HepG2 (cell line): Measurements from ENCODE around the gene GLTPD2. TPM values are rescaled to one million over a fixed set of nuclear protein-coding genes. Genes with fewer than 3 reads are reported as not detected.

Experiments
- ATAC-seq: fragments of 200-7000 bp; cut with Tn5 transposase; 3 replicates; pipeline ENCODE4 v1.9.1; 2020; ENCODE audit warnings: mild to moderate bottlenecking, moderate library complexity
- BruUV-seq: library from RNA; stranded (reverse); fragments of 400-500 nt; replicated peaks from 2 replicates; lab custom pipeline; 2021; lab: Mats Ljungman, UMichigan
- CTCF ChIA-PET: fragments of 300-600 bp; formaldehyde crosslinking; extraction: SDS; loops from one replicate; lab custom pipeline; 2021; ENCODE audit warnings: low total read pairs, inconsistent platforms, low intra/inter-chr PET ratio; lab: Yijun Ruan, JAX
- POLR2A ChIA-PET: fragments of 350-600 bp; sonication (Branson Sonifier 250); formaldehyde crosslinking; loops from one replicate; lab custom pipeline; 2020; ENCODE audit warnings: antibody characterized with exemption, inconsistent platforms; lab: Yijun Ruan, JAX
- DNase-seq: peaks from one replicate; pipeline ENCODE4 v3.0.0-alpha.2; 2015; ENCODE audit warnings: low spot score
- FAIRE-seq: peaks from 3 replicates; lab custom pipeline; 2011; peaks lifted over from hg19 to GRCh38; lab: Jason Lieb, UNC
- H2AFZ ChIP-seq: one replicate; pipeline ENCODE4 v1.6.1; 2011; ENCODE audit warnings: low read length, inconsistent platforms
- H3K27ac ChIP-seq: fragments of 300-600 bp; 3 replicates; pipeline ENCODE4 v1.8.0; 2011; ENCODE audit warnings: mixed run types, mild to moderate bottlenecking, mixed read lengths, low read length, inconsistent platforms; ENCODE audit not compliant: insufficient read depth; ENCODE audit errors: extremely low read length
- H3K27me3 ChIP-seq, 2 experiments: fragments of 200-600 bp in 1 of 2; 2 replicates in 1 of 2; 3 replicates in 1 of 2; pipeline versions ENCODE4 v1.6.0 to v1.8.0; 2011; ENCODE audit warnings: low read length in 2 of 2, mild to moderate bottlenecking in 2 of 2, moderate library complexity in 2 of 2, inconsistent platforms in 1 of 2; ENCODE audit not compliant: insufficient read depth in 2 of 2, control insufficient read depth in 1 of 2
- H3K36me3 ChIP-seq, 2 experiments: fragments of 200-600 bp in 1 of 2; replicated peaks in 1 of 2; 2 replicates in 1 of 2; 3 replicates in 1 of 2; pipeline versions ENCODE4 v1.5.1 to v1.8.0; 2011; ENCODE audit warnings: low read length in 2 of 2, inconsistent platforms in 1 of 2; ENCODE audit not compliant: insufficient read depth in 2 of 2, control insufficient read depth in 1 of 2
- H3K4me1 ChIP-seq: 2 replicates; pipeline ENCODE4 v1.5.1; 2012; ENCODE audit warnings: low read length, inconsistent platforms; ENCODE audit not compliant: insufficient read depth
- H3K4me2 ChIP-seq: 2 replicates; pipeline ENCODE4 v1.6.0; 2011; ENCODE audit warnings: low read depth, low read length, inconsistent platforms
- H3K4me3 ChIP-seq, 3 experiments: fragments of 200-600 bp in 1 of 3; sonication (generic), shearing (Covaris generic) in 1 of 3; replicated peaks in 1 of 3; 2 replicates each; pipeline ENCODE4 v1.5.1; 2011 to 2016; ENCODE audit warnings: low read length in 3 of 3, inconsistent platforms in 2 of 3, low read depth in 2 of 3, mild to moderate bottlenecking in 2 of 3, control low read depth in 1 of 3, mixed read lengths in 1 of 3; ENCODE audit not compliant: insufficient read depth in 1 of 3
- H3K79me2 ChIP-seq: one replicate; pipeline ENCODE4 v1.6.1; 2011; ENCODE audit warnings: low read length, inconsistent platforms; ENCODE audit not compliant: insufficient read depth
- H3K9ac ChIP-seq: 2 replicates; pipeline ENCODE4 v1.6.0; 2011; ENCODE audit warnings: mild to moderate bottlenecking, low read depth, low read length, inconsistent platforms; ENCODE audit not compliant: insufficient read depth
- H3K9me3 ChIP-seq: 2 replicates; pipeline ENCODE4 v1.5.1; 2012; ENCODE audit warnings: mild to moderate bottlenecking, low read length
- H4K20me1 ChIP-seq: 2 replicates; pipeline ENCODE4 v1.6.0; 2011; ENCODE audit warnings: inconsistent platforms, mild to moderate bottlenecking, low read length, moderate library complexity; ENCODE audit not compliant: insufficient read depth
- CENPBD1 ChIP-seq: sonication (generic); formaldehyde crosslinking; IDR thresholded peaks from 2 replicates; pipeline ENCODE4 v1.8.0; 2022; ENCODE audit warnings: missing genetic modification reagents, low read depth, mild to moderate bottlenecking, borderline replicate concordance
- CENPX ChIP-seq: sonication (generic); formaldehyde crosslinking; IDR thresholded peaks from 2 replicates; pipeline ENCODE4 v1.9.0; 2021; ENCODE audit warnings: mild to moderate bottlenecking, missing genetic modification reagents, moderate library complexity
- EED ChIP-seq: sonication (generic); formaldehyde crosslinking; IDR thresholded peaks from 2 replicates; pipeline ENCODE4 v1.5.0; 2020; ENCODE audit warnings: mild to moderate bottlenecking, missing genetic modification reagents
- GLI4 ChIP-seq: sonication (generic); formaldehyde crosslinking; IDR thresholded peaks from 2 replicates; pipeline ENCODE4 v1.5.1; 2020; ENCODE audit warnings: missing genetic modification reagents, mild to moderate bottlenecking, moderate library complexity, borderline replicate concordance
- HOMEZ ChIP-seq: IDR thresholded peaks from 2 replicates; pipeline ENCODE4 v1.6.1; 2016; ENCODE audit warnings: low read depth
- MBD4 ChIP-seq: IDR thresholded peaks from 2 replicates; pipeline ENCODE4 v1.6.1; 2012; ENCODE audit warnings: low read length, inconsistent platforms, borderline replicate concordance
- NCOR1 ChIP-seq: fragments of 200-600 bp; sonication (generic); IDR thresholded peaks from 2 replicates; pipeline ENCODE4 v1.7.0; 2017; ENCODE audit warnings: antibody characterized with exemption, low read length, borderline replicate concordance
- NFKB2 ChIP-seq: sonication (generic); formaldehyde crosslinking; IDR thresholded peaks from 2 replicates; pipeline ENCODE4 v1.4.0; 2020; ENCODE audit warnings: missing genetic modification reagents, borderline replicate concordance
- PATZ1 ChIP-seq: sonication (generic); formaldehyde crosslinking; IDR thresholded peaks from 2 replicates; pipeline ENCODE4 v1.4.0; 2020; ENCODE audit warnings: missing genetic modification reagents
- SKIL ChIP-seq: sonication (generic); formaldehyde crosslinking; IDR thresholded peaks from 2 replicates; pipeline ENCODE4 v1.8.0; 2022; ENCODE audit warnings: missing genetic modification reagents, mild to moderate bottlenecking, moderate library complexity, borderline replicate concordance
- ZNF263 ChIP-seq: sonication (generic); formaldehyde crosslinking; IDR thresholded peaks from 2 replicates; pipeline ENCODE4 v1.4.0; 2020; ENCODE audit warnings: missing genetic modification reagents
- ZNF839 ChIP-seq: sonication (generic); formaldehyde crosslinking; IDR thresholded peaks from 2 replicates; pipeline ENCODE4 v1.4.0; 2020; ENCODE audit warnings: missing genetic modification reagents, mild to moderate bottlenecking, borderline replicate concordance
- ZNF850 ChIP-seq: sonication (generic); formaldehyde crosslinking; conservative IDR thresholded peaks from 2 replicates; pipeline ENCODE4 v1.9.0; 2021; ENCODE audit warnings: mild to moderate bottlenecking, missing genetic modification reagents
- WGBS: methylation state at CpG from one replicate; pipeline ENCODE4 v1.1.6; 2017; ENCODE audit warnings: low lambda C conversion rate; 5-methylcytosine and 5-hydroxymethylcytosine counted together
- in situ Hi-C: cut with HindIII; loops from 2 replicates; pipeline ENCODE4 v1.10.0; 2017; ENCODE audit warnings: low pct_unique_long_range_greater_than_20kb; ENCODE audit not compliant: extremely low pct_ligation_motif_present
- intact Hi-C: fragments of 100-400 bp; cut with micrococcal nuclease; formaldehyde crosslinking; loops from one replicate; pipeline ENCODE4 v1.10.0; 2022; ENCODE audit not compliant: unreplicated experiment
- polyA plus RNA-seq, 8 experiments: library from polyadenylated mRNA; depleted of rRNA in 3 of 8; stranded (reverse) in 7 of 8; unstranded in 1 of 8; fragments of >200 nt; fragmentation: Illumina TruSeq in 4 of 8; extraction: Trizol in 4 of 8; gene quantifications; 2 replicates each; pipeline versions ENCODE4 v1.2.1 to v1.2.3, GENCODE V29; 2011 to 2016; ENCODE audit warnings: low read depth in 4 of 8, missing spikeins in 1 of 8, mixed read lengths in 1 of 8; ENCODE audit not compliant: insufficient read depth in 1 of 8
- total RNA-seq, 5 experiments: library from RNA; depleted of rRNA; stranded (reverse); fragments of >200 nt; fragmentation: Illumina TruSeq; extraction: Trizol; gene quantifications; 2 replicates each; pipeline ENCODE4 v1.2.3, GENCODE V29; 2016; ENCODE audit warnings: low read depth in 1 of 5

Gene GLTPD2
- total and polyA plus RNA-seq, 2 of the 13 experiments (the other 11 are each of a cell fraction or from before 2014, with no cell fraction given) = 7.5 to 12.9 TPM

- TF ChIP-seq NFKB2 (CRISPR knock-in tag) = peak; percentile 45; the same call in 1 of the 2 replicates
- TF ChIP-seq CENPBD1 (CRISPR knock-in tag) = no peak
- no peak for TF ChIP-seq CENPX (CRISPR knock-in tag)
Observed at GRCh38 chr17:4806777-4807604, 18.2 kb downstream of the GLTPD2 start, which contains the start of gene PLD2 (continued).

GRCh38 chr17:4807605-4808377 is 19.0 kb downstream of the GLTPD2 start:
- TSS peak; percentile 77 for BruUV-seq
- H3K4me3 ChIP-seq = peak overlapping the region; percentile 80 to 96 (median 92); a peak in 5 of 6 replicates
- DNase-seq (no peak), FAIRE-seq (no peak), ATAC-seq (peak; percentile 6)
- no peaks in the 10 kb centered on the region for H4K20me1 ChIP-seq
- ChIA-PET POLR2A (interaction anchor here (0.6 to 2.5 kb wide), 13 partner anchors 12 to 104 kb away, joined by 3 to 26 read pairs (median 7); partner anchors contain the start of genes GLTPD2, PELP1 and PSMB6), CTCF (no interaction called here)
- no peak overlapping the region for H3K27ac ChIP-seq
- H3K4me2 ChIP-seq = peak overlapping the region; percentile 88
- in situ Hi-C loops (loop anchor here (5.0 kb wide), 1 partner anchor 75 kb away; no protein-coding TSS in a partner anchor), intact Hi-C loops (no loop called here)
- H3K36me3 ChIP-seq = peaks cover 4 to 6% of the 10 kb centered on the region in 2 experiments; a peak in 2 of 5 replicates
- no peaks in the 10 kb centered on the region for H3K27me3 ChIP-seq
- H3K4me1 ChIP-seq = peaks cover 29% of the 10 kb centered on the region
- 16% methylated on average over 16 of the region's 32 CpGs for WGBS
- peak overlapping the region; percentile 49 for H3K9ac ChIP-seq
- H3K9me3 ChIP-seq = no peaks in the 10 kb centered on the region
- no peak overlapping the region for H2AFZ ChIP-seq
- peaks cover 3% of the 10 kb centered on the region for H3K79me2 ChIP-seq
- no peak for TF ChIP-seq ZNF850 (CRISPR knock-in tag)
- TF ChIP-seq EED (CRISPR knock-in tag) = 0 out of 2 replicates have a peak, but pooled peaks have one; percentile 30
- no peak for TF ChIP-seq SKIL (CRISPR knock-in tag)
- no peak for TF ChIP-seq HOMEZ
- TF ChIP-seq GLI4 = no peak
- no peak for TF ChIP-seq ZNF839 (CRISPR knock-in tag)
- TF ChIP-seq ZNF263 (CRISPR knock-in tag) = peak; percentile 53; the same call in 1 of the 2 replicates
- no peak for TF ChIP-seq NCOR1
- no peak for TF ChIP-seq PATZ1 (CRISPR knock-in tag)
- no peak for TF ChIP-seq MBD4
